K562 (cell line): ENCODE measurements around the gene BRCA1. TPM values are rescaled to one million over a fixed set of nuclear protein-coding genes. Genes with fewer than 3 reads are reported as not detected.
A peak's percentile ranks its signal among the peaks of the same experiment; 100 is the strongest.

Experiments used
- CAMTA2 ChIP-seq: fragments of 250-450 bp; sonication (Bioruptor Pico); conservative IDR thresholded peaks from 2 replicates; pipeline ENCODE4 v1.5.1; 2022
- CBX2 ChIP-seq: fragments of 200-600 bp; sonication (generic); IDR thresholded peaks from one replicate; pipeline ENCODE4 v1.6.1; 2012; ENCODE audit warnings: mild to moderate bottlenecking, low read length, inconsistent platforms; ENCODE audit not compliant: insufficient read depth, poor library complexity, severe bottlenecking
- CEBPB ChIP-seq: fragments of 450-650 bp; IDR thresholded peaks from 2 replicates; pipeline ENCODE4 v1.6.1; 2016; ENCODE audit warnings: missing genetic modification characterization, missing compliant biosample characterization
- CTBP1 ChIP-seq: fragments of 450-650 bp; IDR thresholded peaks from 2 replicates; pipeline ENCODE4 v1.6.1; 2016; ENCODE audit warnings: borderline replicate concordance
- JUN ChIP-seq, 2 experiments: sonication (generic) in 1 of 2; formaldehyde crosslinking in 1 of 2; IDR thresholded peaks; 2 replicates each; pipeline versions ENCODE4 v1.6.1 to v1.8.0; 2012 to 2022; ENCODE audit warnings: borderline replicate concordance in 2 of 2, mild to moderate bottlenecking in 2 of 2, improper control_type of control experiment in 1 of 2, low read depth in 1 of 2, low read length in 1 of 2, missing genetic modification reagents in 1 of 2
- MECOM ChIP-seq: fragments of 250-450 bp; sonication (Bioruptor Pico); IDR thresholded peaks from 2 replicates; pipeline ENCODE4 v1.8.0; 2022; ENCODE audit warnings: inconsistent platforms
- POLR2AphosphoS5 ChIP-seq: IDR thresholded peaks from 2 replicates; pipeline ENCODE4 v1.6.1; 2011; ENCODE audit warnings: mild to moderate bottlenecking, low read depth, low read length, moderate library complexity; ENCODE audit not compliant: control insufficient read depth, insufficient read depth
- RHOXF2B ChIP-seq: fragments of 250-450 bp; sonication (Bioruptor Pico); conservative IDR thresholded peaks from 2 replicates; pipeline ENCODE4 v1.5.1; 2021
- SMAD2 ChIP-seq: fragments of 150-350 bp; IDR thresholded peaks from 2 replicates; pipeline ENCODE4 v1.6.1; 2014; ENCODE audit warnings: low read depth, mild to moderate bottlenecking, low read length
- SMARCA4 ChIP-seq: fragments of 450-650 bp; IDR thresholded peaks from 2 replicates; pipeline ENCODE4 v1.6.1; 2016
- SP1 ChIP-seq: sonication (generic); formaldehyde crosslinking; IDR thresholded peaks from 2 replicates; pipeline ENCODE4 v1.8.1; 2022; ENCODE audit warnings: mild to moderate bottlenecking, missing genetic modification reagents
- TSC22D4 ChIP-seq: fragments of 450-650 bp; IDR thresholded peaks from 2 replicates; pipeline ENCODE4 v1.6.1; 2016; ENCODE audit warnings: missing genetic modification characterization, missing biosample characterization, control low read depth
- ZFX ChIP-seq: sonication (generic); formaldehyde crosslinking; IDR thresholded peaks from 2 replicates; pipeline ENCODE4 v1.8.0; 2022; ENCODE audit warnings: mild to moderate bottlenecking, missing genetic modification reagents, moderate library complexity
- ZNF232 ChIP-seq: sonication (generic); formaldehyde crosslinking; IDR thresholded peaks from 2 replicates; pipeline ENCODE4 v1.8.0; 2022; ENCODE audit warnings: mild to moderate bottlenecking, missing genetic modification reagents
- ZNF644 ChIP-seq: fragments of 200-800 bp; sonication (Bioruptor generic); IDR thresholded peaks from 2 replicates; pipeline ENCODE4 v1.6.1; 2016; ENCODE audit warnings: low read depth, missing genetic modification characterization, missing compliant biosample characterization
- polyA plus RNA-seq, 8 experiments: library from polyadenylated mRNA; depleted of rRNA in 4 of 8; stranded (reverse) in 5 of 8; unstranded in 3 of 8; fragments of >200 nt; fragmentation: Nextera tagmentation in 2 of 8; fragmentation: Illumina TruSeq in 1 of 8; extraction: Ambion mirVana in 2 of 8; extraction: Trizol in 1 of 8; gene quantifications; 2 replicates each; pipeline versions ENCODE4 v1.2.1 to v1.2.3, GENCODE V29; 2011 to 2014; ENCODE audit warnings: inconsistent platforms in 1 of 8, missing spikeins in 1 of 8
- total RNA-seq, 7 experiments: library from RNA; depleted of rRNA in 6 of 7; stranded (reverse); fragments of >200 nt in 6 of 7; fragmentation: Illumina TruSeq in 2 of 7; extraction: Trizol in 2 of 7; gene quantifications; 2 replicates each; pipeline versions ENCODE4 v1.2.1 to v1.2.3, GENCODE V29; 2011 to 2021; ENCODE audit warnings: low replicate concordance in 1 of 7
- TF ChIP-seq, protein P1 (sequence below): fragments of 250-450 bp; sonication (Bioruptor Pico); IDR thresholded peaks from 2 replicates; pipeline ENCODE4 v1.5.0; 2020; ENCODE audit warnings: mild to moderate bottlenecking, borderline replicate concordance
- TF ChIP-seq, protein P2 (sequence below): fragments of 450-650 bp; IDR thresholded peaks from 2 replicates; pipeline ENCODE4 v1.6.1; 2016; ENCODE audit warnings: missing biosample characterization, missing genetic modification characterization
- TF ChIP-seq, protein P3 (sequence below): IDR thresholded peaks from 3 replicates; pipeline ENCODE4 v1.6.1; 2011; ENCODE audit warnings: borderline replicate concordance, mild to moderate bottlenecking; ENCODE audit not compliant: insufficient read length, insufficient read depth
- TF ChIP-seq, protein P4 (sequence below), 3 experiments: fragments of 200-800 bp in 1 of 3; sonication (Bioruptor generic) in 1 of 3; sonication (generic) in 1 of 3; formaldehyde crosslinking in 1 of 3; IDR thresholded peaks; 2 replicates each; pipeline versions ENCODE4 v1.6.1 to v1.8.0; 2016 to 2022; ENCODE audit warnings: mild to moderate bottlenecking in 2 of 3, missing compliant biosample characterization in 2 of 3, missing genetic modification characterization in 2 of 3, missing genetic modification reagents in 1 of 3

The BRCA1 gene
- total and polyA plus RNA-seq, 9 of the 15 experiments (the other 6 are each of a cell fraction or from before 2014, with no cell fraction given) = 25.9 to 95.3 (median 62.3) TPM

DNA sequence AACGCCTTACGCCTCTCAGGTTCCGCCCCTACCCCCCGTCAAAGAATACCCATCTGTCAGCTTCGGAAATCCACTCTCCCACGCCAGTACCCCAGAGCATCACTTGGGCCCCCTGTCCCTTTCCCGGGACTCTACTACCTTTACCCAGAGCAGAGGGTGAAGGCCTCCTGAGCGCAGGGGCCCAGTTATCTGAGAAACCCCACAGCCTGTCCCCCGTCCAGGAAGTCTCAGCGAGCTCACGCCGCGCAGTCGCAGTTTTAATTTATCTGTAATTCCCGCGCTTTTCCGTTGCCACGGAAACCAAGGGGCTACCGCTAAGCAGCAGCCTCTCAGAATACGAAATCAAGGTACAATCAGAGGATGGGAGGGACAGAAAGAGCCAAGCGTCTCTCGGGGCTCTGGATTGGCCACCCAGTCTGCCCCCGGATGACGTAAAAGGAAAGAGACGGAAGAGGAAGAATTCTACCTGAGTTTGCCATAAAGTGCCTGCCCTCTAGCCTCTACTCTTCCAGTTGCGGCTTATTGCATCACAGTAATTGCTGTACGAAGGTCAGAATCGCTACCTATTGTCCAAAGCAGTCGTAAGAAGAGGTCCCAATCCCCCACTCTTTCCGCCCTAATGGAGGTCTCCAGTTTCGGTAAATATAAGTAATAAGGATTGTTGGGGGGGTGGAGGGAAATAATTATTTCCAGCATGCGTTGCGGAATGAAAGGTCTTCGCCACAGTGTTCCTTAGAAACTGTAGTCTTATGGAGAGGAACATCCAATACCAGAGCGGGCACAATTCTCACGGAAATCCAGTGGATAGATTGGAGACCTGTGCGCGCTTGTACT, at the start of gene BRCA1 (continued):
- TF ChIP-seq, protein P1, sequence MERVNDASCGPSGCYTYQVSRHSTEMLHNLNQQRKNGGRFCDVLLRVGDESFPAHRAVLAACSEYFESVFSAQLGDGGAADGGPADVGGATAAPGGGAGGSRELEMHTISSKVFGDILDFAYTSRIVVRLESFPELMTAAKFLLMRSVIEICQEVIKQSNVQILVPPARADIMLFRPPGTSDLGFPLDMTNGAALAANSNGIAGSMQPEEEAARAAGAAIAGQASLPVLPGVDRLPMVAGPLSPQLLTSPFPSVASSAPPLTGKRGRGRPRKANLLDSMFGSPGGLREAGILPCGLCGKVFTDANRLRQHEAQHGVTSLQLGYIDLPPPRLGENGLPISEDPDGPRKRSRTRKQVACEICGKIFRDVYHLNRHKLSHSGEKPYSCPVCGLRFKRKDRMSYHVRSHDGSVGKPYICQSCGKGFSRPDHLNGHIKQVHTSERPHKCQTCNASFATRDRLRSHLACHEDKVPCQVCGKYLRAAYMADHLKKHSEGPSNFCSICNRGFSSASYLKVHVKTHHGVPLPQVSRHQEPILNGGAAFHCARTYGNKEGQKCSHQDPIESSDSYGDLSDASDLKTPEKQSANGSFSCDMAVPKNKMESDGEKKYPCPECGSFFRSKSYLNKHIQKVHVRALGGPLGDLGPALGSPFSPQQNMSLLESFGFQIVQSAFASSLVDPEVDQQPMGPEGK = no peak
- TF ChIP-seq RHOXF2B (CRISPR knock-in tag) (no peak), SP1 (CRISPR knock-in tag) (peak; percentile 40; the same call in 1 of the 2 replicates), ZNF644 (tag) (peak; percentile 62; the same call in 1 of the 2 replicates), CEBPB (tag) (peak; percentile 99), SMAD2 (no peak), CAMTA2 (no peak), ZNF232 (CRISPR knock-in tag) (no peak), POLR2AphosphoS5 (peak; percentile 78), MECOM (CRISPR knock-in tag) (no peak), SMARCA4 (peak; percentile 24; the same call in 1 of the 2 replicates), ZFX (CRISPR knock-in tag) (peak; percentile 57), JUN (IDR thresholded peaks at IDR 0.05; ENCODE audit: borderline replicate concordance, low read depth, low read length) (no peak; the same call in 1 of the 2 replicates), JUN (CRISPR knock-in tag; IDR thresholded peaks at IDR 0.05; ENCODE audit: borderline replicate concordance) (no peak), TSC22D4 (no peak), CBX2 (no peak), CTBP1 (no peak; the same call in 1 of the 2 replicates)
- TF ChIP-seq, protein P2, sequence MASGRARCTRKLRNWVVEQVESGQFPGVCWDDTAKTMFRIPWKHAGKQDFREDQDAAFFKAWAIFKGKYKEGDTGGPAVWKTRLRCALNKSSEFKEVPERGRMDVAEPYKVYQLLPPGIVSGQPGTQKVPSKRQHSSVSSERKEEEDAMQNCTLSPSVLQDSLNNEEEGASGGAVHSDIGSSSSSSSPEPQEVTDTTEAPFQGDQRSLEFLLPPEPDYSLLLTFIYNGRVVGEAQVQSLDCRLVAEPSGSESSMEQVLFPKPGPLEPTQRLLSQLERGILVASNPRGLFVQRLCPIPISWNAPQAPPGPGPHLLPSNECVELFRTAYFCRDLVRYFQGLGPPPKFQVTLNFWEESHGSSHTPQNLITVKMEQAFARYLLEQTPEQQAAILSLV (tag) = peak; percentile 89
- TF ChIP-seq, protein P3, sequence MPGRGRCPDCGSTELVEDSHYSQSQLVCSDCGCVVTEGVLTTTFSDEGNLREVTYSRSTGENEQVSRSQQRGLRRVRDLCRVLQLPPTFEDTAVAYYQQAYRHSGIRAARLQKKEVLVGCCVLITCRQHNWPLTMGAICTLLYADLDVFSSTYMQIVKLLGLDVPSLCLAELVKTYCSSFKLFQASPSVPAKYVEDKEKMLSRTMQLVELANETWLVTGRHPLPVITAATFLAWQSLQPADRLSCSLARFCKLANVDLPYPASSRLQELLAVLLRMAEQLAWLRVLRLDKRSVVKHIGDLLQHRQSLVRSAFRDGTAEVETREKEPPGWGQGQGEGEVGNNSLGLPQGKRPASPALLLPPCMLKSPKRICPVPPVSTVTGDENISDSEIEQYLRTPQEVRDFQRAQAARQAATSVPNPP = no peak
- TF ChIP-seq, protein P4, sequence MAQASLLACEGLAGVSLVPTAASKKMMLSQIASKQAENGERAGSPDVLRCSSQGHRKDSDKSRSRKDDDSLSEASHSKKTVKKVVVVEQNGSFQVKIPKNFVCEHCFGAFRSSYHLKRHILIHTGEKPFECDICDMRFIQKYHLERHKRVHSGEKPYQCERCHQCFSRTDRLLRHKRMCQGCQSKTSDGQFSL (CRISPR knock-in tag; IDR thresholded peaks at IDR 0.05) = 0 out of 2 replicates have a peak, but pooled peaks have one; percentile 18
- TF ChIP-seq, protein P4 (tag; IDR thresholded peaks at IDR 0.05) = no peak
